Naive B cell (primary cell): Measurements from ENCODE around the gene ANO6. TPM values are rescaled to one million over a fixed set of nuclear protein-coding genes. Genes with fewer than 3 reads are reported as not detected.
"Not testable (repeated sequence)": the region's sequence is repeated elsewhere in the genome, so short reads cannot be mapped to it uniquely, and the experiment has no call there.

ENCODE experiments used
- ATAC-seq, 2 donors: fragments of 150-1000 bp; cut with Tn5 transposase; 2 replicates each; pipeline ENCODE4 v1.10.0; 2021; ENCODE audit warnings: low read depth in 2 of 2, mild to moderate bottlenecking in 2 of 2, moderate library complexity in 2 of 2
- DNase-seq: peaks from one replicate; pipeline ENCODE4 v3.0.0; 2022
- H3K27ac Mint-ChIP-seq, 6 donors: one replicate each; pipeline ENCODE4 v1.8.0; 2020 to 2022; ENCODE audit warnings: mild to moderate bottlenecking in 6 of 6, mixed read lengths in 6 of 6, moderate library complexity in 5 of 6, inconsistent platforms in 2 of 6
- H3K27me3 Mint-ChIP-seq, 3 donors: one replicate each; pipeline ENCODE4 v1.8.0; 2021 to 2022; ENCODE audit warnings: mixed read lengths in 3 of 3, mild to moderate bottlenecking in 1 of 3
- H3K36me3 Mint-ChIP-seq, 2 donors: one replicate each; pipeline ENCODE4 v1.8.0; 2020 to 2022; ENCODE audit warnings: mixed read lengths in 2 of 2, inconsistent platforms in 1 of 2, mild to moderate bottlenecking in 1 of 2
- H3K4me1 Mint-ChIP-seq, 3 donors: one replicate each; pipeline ENCODE4 v1.8.0; 2020 to 2022; ENCODE audit warnings: mixed read lengths in 3 of 3, inconsistent platforms in 1 of 3, mild to moderate bottlenecking in 1 of 3, moderate library complexity in 1 of 3
- H3K4me3 Mint-ChIP-seq, 8 donors: one replicate each; pipeline ENCODE4 v1.8.0; 2020 to 2022; ENCODE audit warnings: mild to moderate bottlenecking in 8 of 8, mixed read lengths in 8 of 8, moderate library complexity in 8 of 8, inconsistent platforms in 2 of 8
- H3K9me3 Mint-ChIP-seq, 7 donors: one replicate each; pipeline ENCODE4 v1.8.0; 2020 to 2022; ENCODE audit warnings: mixed read lengths in 7 of 7, mild to moderate bottlenecking in 5 of 7, inconsistent platforms in 2 of 7, moderate library complexity in 1 of 7
- polyA plus RNA-seq, 6 donors: library from polyadenylated mRNA; unstranded; fragments of 300-500 nt; fragmentation: Illumina TruSeq; gene quantifications; one replicate each; pipeline ENCODE4 v1.2.3, GENCODE V29; 2021; ENCODE audit warnings: low read depth in 6 of 6

The ANO6 gene
- polyA plus RNA-seq, 6 donors from 2014 or later: 13.8 to 26.9 (median 19.3) TPM

GRCh38 chr12:45362291-45362690 lies 146.4 kb downstream of the ANO6 start:
- ATAC-seq (no peak), DNase-seq (no peak)
- Mint-ChIP-seq H3K27me3 (no peaks in the 10 kb centered on the region), H3K4me3 (no peak overlapping the region), H3K4me1 (no peaks in the 10 kb centered on the region), H3K36me3 (peaks cover 39 to 50% of the 10 kb centered on the region in 2 donors), H3K9me3 (peaks cover 0 to 45% (median 33%) of the 10 kb centered on the region in 7 donors), H3K27ac (no peak overlapping the region)

- H3K4me3 Mint-ChIP-seq: no peak overlapping the region
- no peaks in the 10 kb centered on the region for H3K27me3 Mint-ChIP-seq
- no peak for DNase-seq
- peaks cover 0 to 45% (median 33%) of the 10 kb centered on the region in 7 donors for H3K9me3 Mint-ChIP-seq
- H3K4me1 Mint-ChIP-seq: no peaks in the 10 kb centered on the region
- H3K36me3 Mint-ChIP-seq: peaks cover 48 to 56% of the 10 kb centered on the region in 2 donors
- ATAC-seq: no peak
- no peak overlapping the region for H3K27ac Mint-ChIP-seq
Observed at GRCh38 chr12:45363903-45364302, 148.0 kb downstream of the ANO6 start.

- Mint-ChIP-seq H3K27me3 (no peaks in the 10 kb centered on the region), H3K36me3 (peaks cover 32 to 42% of the 10 kb centered on the region in 2 donors), H3K4me3 (no peak overlapping the region), H3K9me3 (peaks cover 0 to 17% (median 16%) of the 10 kb centered on the region in 7 donors), H3K27ac (no peak overlapping the region), H3K4me1 (no peaks in the 10 kb centered on the region)
- ATAC-seq (no peak), DNase-seq (no peak)
Observed at GRCh38 chr12:45368841-45369489, 153.1 kb downstream of the ANO6 start.

- no peak for ATAC-seq
- no peaks in the 10 kb centered on the region for H3K4me1 Mint-ChIP-seq
- H3K36me3 Mint-ChIP-seq: peaks cover under 1 to 15% of the 10 kb centered on the region in 2 donors
Observed at GRCh38 chr12:45377815-45378214, 161.9 kb downstream of the ANO6 start.

GRCh38 chr12:45379261-45379660 lies 163.4 kb downstream of the ANO6 start:
- peaks cover 13 to 25% of the 10 kb centered on the region in 2 donors for H3K36me3 Mint-ChIP-seq
- ATAC-seq (no peak), DNase-seq (no peak)
- H3K27ac Mint-ChIP-seq: no peak overlapping the region
- peaks cover 0 to 6% (median 0%) of the 10 kb centered on the region in 7 donors for H3K9me3 Mint-ChIP-seq
- H3K4me1 Mint-ChIP-seq: no peaks in the 10 kb centered on the region
- no peaks in the 10 kb centered on the region for H3K27me3 Mint-ChIP-seq
- H3K4me3 Mint-ChIP-seq: no peak overlapping the region

More at GRCh38 chr12:45377815-45378214, 161.9 kb downstream of the ANO6 start:
- no peak for DNase-seq
- H3K9me3 Mint-ChIP-seq: peaks cover 0 to 6% (median 0%) of the 10 kb centered on the region in 7 donors
- no peaks in the 10 kb centered on the region for H3K27me3 Mint-ChIP-seq
- H3K4me3 Mint-ChIP-seq: peak overlapping the region in 1 of 8 donors; percentile 47
- no peak overlapping the region for H3K27ac Mint-ChIP-seq

GRCh38 chr12:45381351-45381750 lies 165.5 kb downstream of the ANO6 start:
- Mint-ChIP-seq H3K4me3 (no peak overlapping the region), H3K27ac (no peak overlapping the region), H3K4me1 (no peaks in the 10 kb centered on the region), H3K27me3 (no peaks in the 10 kb centered on the region), H3K9me3 (peaks cover 0 to 2% (median 0%) of the 10 kb centered on the region in 7 donors), H3K36me3 (peaks cover 31 to 40% of the 10 kb centered on the region in 2 donors)
- DNase-seq: no peak
- ATAC-seq: no peak

- Mint-ChIP-seq H3K27me3 (no peaks in the 10 kb centered on the region), H3K4me1 (no peaks in the 10 kb centered on the region), H3K27ac (no peak overlapping the region), H3K9me3 (peaks cover 0 to 5% (median 0%) of the 10 kb centered on the region in 7 donors), H3K4me3 (no peak overlapping the region), H3K36me3 (peaks cover 32 to 47% of the 10 kb centered on the region in 2 donors)
- ATAC-seq: no peak
- no peak for DNase-seq
Observed at GRCh38 chr12:45388545-45388944, 172.7 kb downstream of the ANO6 start.

- Mint-ChIP-seq H3K27me3 (no peaks in the 10 kb centered on the region), H3K9me3 (peaks cover 0 to 10% (median 0%) of the 10 kb centered on the region in 7 donors), H3K27ac (no peak overlapping the region), H3K4me1 (no peaks in the 10 kb centered on the region), H3K36me3 (peaks cover 28 to 41% of the 10 kb centered on the region in 2 donors), H3K4me3 (no peak overlapping the region)
- ATAC-seq: no peak
- no peak for DNase-seq
Observed at GRCh38 chr12:45389426-45389825, 173.5 kb downstream of the ANO6 start.

- H3K4me3 Mint-ChIP-seq, H3K27ac Mint-ChIP-seq, ATAC-seq, DNase-seq, H3K27me3 Mint-ChIP-seq, H3K4me1 Mint-ChIP-seq: not testable (repeated sequence)
- H3K9me3 Mint-ChIP-seq: peaks cover 5 to 29% (median 16%) of the 10 kb centered on the region in 7 donors
- peaks cover 8 to 22% of the 10 kb centered on the region in 2 donors for H3K36me3 Mint-ChIP-seq
Observed at GRCh38 chr12:45397499-45397898, 181.6 kb downstream of the ANO6 start.

GRCh38 chr12:45398552-45398951 lies 182.7 kb downstream of the ANO6 start:
- H3K4me3 Mint-ChIP-seq: no peak overlapping the region
- H3K27me3 Mint-ChIP-seq: no peaks in the 10 kb centered on the region
- H3K27ac Mint-ChIP-seq: no peak overlapping the region
- H3K36me3 Mint-ChIP-seq: peaks cover 0 to 21% of the 10 kb centered on the region in 2 donors
- ATAC-seq (no peak), DNase-seq (no peak)
- peaks cover 5 to 24% (median 16%) of the 10 kb centered on the region in 7 donors for H3K9me3 Mint-ChIP-seq
- no peaks in the 10 kb centered on the region for H3K4me1 Mint-ChIP-seq

- H3K27me3 Mint-ChIP-seq: no peaks in the 10 kb centered on the region
- peaks cover 10 to 28% of the 10 kb centered on the region in 2 donors for H3K36me3 Mint-ChIP-seq
- no peak overlapping the region for H3K4me3 Mint-ChIP-seq
- peak overlapping the region in 1 of 6 donors; percentile 26 for H3K27ac Mint-ChIP-seq
- no peak for DNase-seq
- peaks cover 0 to 13% (median 10%) of the 10 kb centered on the region in 7 donors for H3K9me3 Mint-ChIP-seq
- no peaks in the 10 kb centered on the region for H3K4me1 Mint-ChIP-seq
- ATAC-seq: no peak
Observed at GRCh38 chr12:45400991-45401390, 185.1 kb downstream of the ANO6 start.

- Mint-ChIP-seq H3K4me1 (no peaks in the 10 kb centered on the region), H3K9me3 (peaks cover 0 to under 1% (median 0%) of the 10 kb centered on the region in 7 donors), H3K4me3 (no peak overlapping the region), H3K27me3 (no peaks in the 10 kb centered on the region), H3K36me3 (peaks cover 14 to 31% of the 10 kb centered on the region in 2 donors), H3K27ac (no peak overlapping the region)
- DNase-seq (no peak), ATAC-seq (no peak)
Observed at GRCh38 chr12:45402288-45402687, 186.4 kb downstream of the ANO6 start.

- Mint-ChIP-seq H3K27ac (peak overlapping the region in 2 of 6 donors; percentile 11 to 54), H3K4me3 (no peak overlapping the region), H3K36me3 (peaks cover 24 to 40% of the 10 kb centered on the region in 2 donors), H3K4me1 (no peaks in the 10 kb centered on the region), H3K27me3 (no peaks in the 10 kb centered on the region), H3K9me3 (no peaks in the 10 kb centered on the region)
- ATAC-seq (no peak), DNase-seq (no peak)
Observed at GRCh38 chr12:45406988-45407850, 191.3 kb downstream of the ANO6 start.
